Measurements from ENCODE around the gene ZNF677.

DNA sequence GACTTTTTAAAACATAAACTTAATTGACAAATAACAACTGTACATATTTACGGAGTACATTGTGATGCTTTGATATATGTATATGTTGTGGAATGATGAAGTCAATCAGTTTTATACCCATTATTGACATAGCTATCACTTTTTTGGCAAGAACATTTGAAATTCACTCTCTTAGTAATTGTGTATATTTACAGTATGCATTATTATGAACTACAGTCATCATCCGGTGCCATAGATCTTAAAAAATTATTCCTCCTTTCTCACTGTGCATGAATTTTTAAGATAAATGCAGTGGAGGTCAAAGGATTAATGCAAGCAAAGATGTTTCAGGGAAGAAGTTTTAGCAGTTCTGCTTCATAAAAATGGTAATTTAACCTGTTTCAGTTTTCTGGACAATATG is 20.8 kb upstream of the ZNF677 start:
- TF ChIP-seq EZH2 (IDR thresholded peaks at IDR 0.05; ENCODE audit: low read length, unreplicated experiment), result no peak
- no peak for TF ChIP-seq EZH2phosphoT487 (IDR thresholded peaks at IDR 0.05; ENCODE audit: borderline replicate concordance, low read length)
